ENCODE results near the gene LCAT.
"Not testable (repeated sequence)": the region's sequence is repeated elsewhere in the genome, so short reads cannot be mapped to it uniquely, and the experiment has no call there.

The LCAT gene

GRCh38 chr16:67943619-67944504 lies at the start of gene LCAT:
TSS of gene LCAT (minus strand) at chr16:67944120. CDS start at chr16:67944101, 19 bp downstream.
- in situ Hi-C loops (cut with MboI; ENCODE audit: low sequenced_read_pairs): no loop called here

GRCh38 chr16:67993207-67994039 lies 49.5 kb upstream of the LCAT start:
- in situ Hi-C loops (cut with MboI; ENCODE audit: low sequenced_read_pairs): no loop called here

- in situ Hi-C loops (cut with MboI; ENCODE audit: low sequenced_read_pairs): no loop called here
Measured at GRCh38 chr16:67992661-67993206, 48.8 kb upstream of the LCAT start.

- in situ Hi-C loops (cut with MboI; ENCODE audit: low sequenced_read_pairs): no loop called here
Measured at GRCh38 chr16:67990018-67990386, 46.1 kb upstream of the LCAT start.

- in situ Hi-C loops (cut with MboI; ENCODE audit: low sequenced_read_pairs): no loop called here
Measured at GRCh38 chr16:67989322-67990017, 45.5 kb upstream of the LCAT start.

GRCh38 chr16:67988675-67989074 lies 44.8 kb upstream of the LCAT start:
- in situ Hi-C loops (cut with MboI; ENCODE audit: low sequenced_read_pairs): no loop called here

- in situ Hi-C loops (cut with MboI; ENCODE audit: low sequenced_read_pairs): no loop called here
Measured at GRCh38 chr16:67987460-67988160, 43.7 kb upstream of the LCAT start.

DNA sequence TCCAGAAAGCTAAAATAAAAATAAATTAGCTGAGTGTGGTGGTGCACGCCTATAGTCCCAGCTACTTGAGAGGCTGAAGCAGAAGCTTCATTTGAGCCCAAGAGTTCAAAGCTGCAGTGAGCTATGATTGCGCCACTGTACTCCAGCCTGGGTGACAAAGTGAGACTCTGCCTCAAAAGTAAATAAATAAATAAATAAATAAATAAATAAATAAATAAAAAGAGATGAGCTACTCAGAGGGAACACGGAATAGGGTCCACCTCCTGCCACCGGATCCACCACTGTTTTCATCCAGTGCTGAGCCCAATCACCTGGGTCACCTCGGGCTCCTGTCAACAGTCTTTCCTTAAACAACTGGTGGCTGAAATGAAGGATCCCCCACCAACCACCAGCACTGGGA lies 43.0 kb upstream of the LCAT start:
- in situ Hi-C loops (cut with MboI; ENCODE audit: low sequenced_read_pairs): no loop called here

- in situ Hi-C loops (cut with MboI; ENCODE audit: low sequenced_read_pairs): no loop called here
Measured at GRCh38 chr16:67982011-67982696, 38.2 kb upstream of the LCAT start.

- in situ Hi-C loops (cut with MboI; ENCODE audit: low sequenced_read_pairs): no loop called here
Measured at GRCh38 chr16:67979955-67980678, 36.2 kb upstream of the LCAT start, which contains the start of gene DPEP3. TSS of gene DPEP3 (minus strand) at chr16:67980499. CDS start at chr16:67980380, 119 bp downstream.

DNA sequence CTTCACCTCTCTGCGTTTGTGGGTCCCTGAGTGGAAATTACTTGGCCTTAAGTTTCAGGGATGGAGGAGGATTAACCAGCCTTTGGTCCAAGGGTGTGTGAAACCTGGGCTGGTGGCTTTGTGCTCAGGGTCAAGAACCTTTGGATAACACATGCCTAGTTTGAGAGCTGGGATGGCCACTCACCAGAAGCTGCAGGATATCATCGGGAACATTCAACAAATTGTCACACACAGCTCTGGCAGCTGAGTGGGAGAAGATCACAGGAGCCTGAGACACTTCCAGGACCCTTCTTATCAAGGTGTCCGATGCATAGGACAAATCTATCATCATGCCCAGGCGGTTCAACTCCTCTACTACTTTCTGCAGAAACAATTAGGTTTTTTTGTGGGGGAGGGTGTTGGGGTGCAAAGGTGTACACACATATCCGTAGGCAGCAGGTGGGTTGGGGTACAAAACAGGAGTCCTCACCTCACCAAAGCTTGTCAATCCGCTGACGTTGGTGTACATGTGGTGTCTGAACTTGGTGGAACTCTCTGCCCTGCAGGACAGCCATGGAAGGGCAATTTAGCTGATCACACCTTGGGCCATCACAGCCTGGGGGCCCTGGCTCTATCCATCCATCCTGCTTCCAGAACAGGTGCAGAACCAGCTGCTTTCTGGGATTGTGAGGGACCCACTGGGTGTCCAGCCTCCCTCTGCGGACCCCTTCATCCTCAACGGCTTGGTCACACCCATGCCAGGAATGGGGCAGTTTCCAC lies 33.7 kb upstream of the LCAT start:
- in situ Hi-C loops (cut with MboI; ENCODE audit: low sequenced_read_pairs): no loop called here

DNA sequence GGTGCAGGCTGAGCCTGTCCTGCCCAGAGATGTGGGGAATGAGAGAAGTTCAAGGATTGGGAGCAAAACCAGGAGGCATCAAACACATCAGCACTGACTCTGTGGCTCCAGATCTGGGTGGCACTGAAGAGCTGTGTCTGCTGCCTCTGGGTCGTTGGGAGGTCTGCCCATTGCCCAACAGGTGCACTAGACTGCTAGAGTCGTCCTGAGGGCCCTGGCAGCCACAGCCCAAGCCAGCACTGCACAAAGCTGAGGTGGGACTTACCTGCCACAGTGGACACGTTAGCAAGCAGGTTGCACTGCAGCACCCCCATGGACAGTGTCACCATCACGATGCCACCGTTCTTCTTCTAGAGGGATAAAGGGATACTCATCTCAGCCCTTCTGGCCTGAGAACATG lies 33.1 kb upstream of the LCAT start:
- in situ Hi-C loops (cut with MboI; ENCODE audit: low sequenced_read_pairs): no loop called here

DNA sequence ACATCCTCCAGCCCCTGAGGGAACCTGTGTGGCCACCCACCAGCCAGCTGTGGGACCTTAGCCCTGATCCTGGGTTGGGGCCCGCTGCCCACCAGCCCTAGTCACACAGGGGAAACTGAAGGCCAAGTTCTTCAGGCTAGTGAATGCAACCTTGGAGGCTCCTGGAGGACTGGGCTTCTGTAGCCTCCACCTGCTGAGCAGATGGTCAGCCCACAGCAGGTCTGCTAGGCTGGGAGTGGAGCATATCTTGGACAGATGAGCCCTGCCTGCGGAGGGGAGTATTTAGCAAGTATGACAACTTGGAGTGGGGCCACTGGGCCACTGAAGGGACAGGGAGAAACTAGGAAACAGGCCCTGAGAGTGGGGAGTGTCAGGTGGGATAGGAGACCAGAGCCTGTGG lies 32.3 kb upstream of the LCAT start:
- in situ Hi-C loops (cut with MboI; ENCODE audit: low sequenced_read_pairs): no loop called here

DNA sequence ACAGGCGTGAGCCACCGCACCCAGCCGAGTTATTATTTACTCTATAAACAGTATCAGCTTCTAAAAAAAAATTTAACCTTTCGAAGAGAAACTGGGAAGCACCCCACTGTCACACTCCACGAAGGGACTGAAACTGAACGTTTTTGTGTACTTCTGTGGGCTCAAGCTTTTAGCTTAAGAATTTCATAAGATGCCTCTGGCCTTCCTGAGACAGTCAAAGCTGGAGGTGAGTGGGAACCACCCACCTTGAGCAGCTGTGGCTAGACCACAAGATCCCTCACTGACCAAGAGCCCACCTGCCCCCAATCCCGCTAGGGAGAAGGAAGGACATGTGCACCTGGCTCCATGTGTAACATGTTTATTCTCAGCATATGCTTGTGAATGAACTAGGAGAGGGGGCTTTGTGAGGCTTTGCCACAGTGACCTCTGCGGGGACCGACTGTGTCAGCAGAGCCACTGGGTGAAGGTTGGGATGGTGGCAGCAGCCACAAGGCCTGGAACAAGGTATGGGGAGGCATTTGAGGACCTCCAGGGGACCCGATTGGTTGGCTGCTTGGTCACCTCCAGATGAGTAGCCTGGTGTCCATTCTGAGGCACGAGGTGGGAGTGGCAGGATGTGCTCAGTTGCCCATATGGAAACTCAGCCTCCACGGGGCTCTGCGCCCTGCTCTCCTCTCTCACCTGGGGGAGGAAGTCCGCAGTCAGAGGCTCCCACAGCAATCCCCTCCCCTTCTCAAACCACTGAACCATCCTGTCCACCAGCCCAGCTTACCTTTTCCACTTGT lies 31.6 kb upstream of the LCAT start:
- in situ Hi-C loops (cut with MboI; ENCODE audit: low sequenced_read_pairs): no loop called here

DNA sequence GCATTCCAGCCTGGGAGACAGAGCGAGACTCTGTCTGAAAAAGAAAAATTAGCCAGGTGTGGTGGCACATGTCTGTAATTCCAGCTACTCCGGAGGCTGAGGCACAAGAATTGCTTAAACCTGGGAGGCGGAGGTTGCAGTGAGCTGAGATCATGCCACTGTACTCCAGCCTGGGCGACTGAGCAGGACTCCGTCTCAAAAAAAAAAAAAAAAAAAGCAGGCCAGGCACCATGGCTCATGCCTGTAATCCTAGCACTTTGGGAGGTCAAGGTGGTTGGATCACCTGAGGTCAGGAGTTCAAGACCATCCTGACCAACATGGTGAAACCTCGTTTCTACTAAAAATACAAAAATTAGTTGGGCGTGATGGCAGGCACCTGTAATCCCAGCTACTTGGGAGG lies 28.4 kb upstream of the LCAT start:
- in situ Hi-C loops (cut with MboI; ENCODE audit: low sequenced_read_pairs): not testable (repeated sequence)

DNA sequence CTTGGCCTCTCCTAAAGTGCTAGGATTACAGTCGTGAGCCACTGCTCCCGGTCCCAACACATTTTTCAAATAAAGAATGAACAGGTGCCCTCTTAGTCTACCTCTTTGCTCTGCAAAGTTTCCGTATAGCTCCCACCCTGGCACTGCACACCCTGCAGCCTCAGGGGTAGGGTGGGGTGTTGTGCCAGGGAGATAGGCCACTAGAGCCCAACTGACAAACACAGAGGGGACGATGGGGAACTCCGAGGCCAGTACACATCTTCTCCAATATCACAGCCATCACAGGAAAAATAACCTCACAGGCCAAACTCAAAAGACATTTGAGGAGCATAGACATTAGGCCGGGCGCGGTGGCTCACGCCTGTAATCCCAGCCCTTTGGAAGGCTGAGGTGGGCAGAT lies 27.2 kb upstream of the LCAT start:
- in situ Hi-C loops (cut with MboI; ENCODE audit: low sequenced_read_pairs): no loop called here

DNA sequence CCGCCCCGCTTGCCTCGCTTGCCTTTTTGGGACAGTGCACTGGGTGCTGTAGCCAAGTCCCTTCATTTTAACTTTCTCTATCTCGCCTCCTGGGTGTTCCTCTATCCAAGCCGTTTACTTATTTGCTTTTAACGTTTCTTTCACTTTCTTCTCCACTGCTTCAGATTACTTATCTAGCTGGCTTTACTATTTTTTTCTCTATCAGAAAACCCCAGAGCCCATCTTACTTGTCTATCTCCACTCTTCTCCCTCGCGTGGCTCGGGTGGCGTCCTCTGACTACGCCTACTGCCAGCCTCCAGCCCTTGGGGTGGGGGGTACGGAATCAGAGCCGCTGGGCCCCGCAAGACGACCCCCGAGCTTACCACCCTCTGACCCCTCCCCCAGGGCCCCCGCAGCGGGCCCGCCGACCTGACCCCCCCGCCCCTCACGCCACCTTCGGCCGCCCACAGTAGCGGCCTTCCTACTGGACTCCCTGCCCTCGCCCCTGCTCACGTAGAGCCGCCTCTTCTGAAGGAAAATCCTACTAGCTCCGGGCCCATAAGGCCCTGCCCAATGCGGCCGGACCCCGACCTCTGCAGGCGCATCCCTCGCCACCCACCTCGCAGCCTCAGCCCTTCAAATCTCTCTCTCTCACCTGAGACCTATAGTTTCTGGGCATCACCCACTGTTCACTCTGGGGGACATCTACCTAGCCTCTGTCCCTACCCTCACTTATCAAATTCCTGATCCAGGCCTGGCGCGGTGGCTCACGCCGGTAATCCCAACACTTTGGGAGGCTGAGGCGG lies 25.5 kb upstream of the LCAT start:
- in situ Hi-C loops (cut with MboI; ENCODE audit: low sequenced_read_pairs): no loop called here

Data from hTERT RPE-1 (cell line).